ENCODE measurements around the gene MLPH. TPM values are rescaled to one million over a fixed set of nuclear protein-coding genes. Genes with fewer than 3 reads are reported as not detected.

Gene MLPH
- total and polyA plus RNA-seq, 9 of the 15 experiments (the other 6 are each of a cell fraction or from before 2014, with no cell fraction given): 0.22 TPM; not detected in 8

DNA sequence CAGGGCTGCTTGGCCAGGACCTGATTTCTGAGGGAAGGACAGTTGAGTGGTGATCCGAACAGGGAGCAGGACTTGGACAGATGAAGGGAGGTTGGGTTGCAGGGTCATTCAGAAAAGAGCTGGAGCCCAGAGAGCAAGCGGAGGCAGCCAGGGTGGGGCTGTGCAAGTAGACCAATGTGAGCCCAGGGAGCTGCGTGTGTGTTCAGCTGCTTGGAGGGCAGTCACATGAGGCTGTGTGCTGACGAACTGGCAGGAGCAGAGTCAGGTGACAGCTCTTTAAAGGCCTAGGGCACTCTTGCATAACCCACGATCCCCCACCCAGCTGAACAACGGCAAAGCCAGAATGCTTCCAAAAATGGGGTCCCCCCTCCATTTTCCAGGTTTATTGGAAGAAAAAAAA is 4.6 kb upstream of the MLPH start (continued):
- TF ChIP-seq, protein P1, sequence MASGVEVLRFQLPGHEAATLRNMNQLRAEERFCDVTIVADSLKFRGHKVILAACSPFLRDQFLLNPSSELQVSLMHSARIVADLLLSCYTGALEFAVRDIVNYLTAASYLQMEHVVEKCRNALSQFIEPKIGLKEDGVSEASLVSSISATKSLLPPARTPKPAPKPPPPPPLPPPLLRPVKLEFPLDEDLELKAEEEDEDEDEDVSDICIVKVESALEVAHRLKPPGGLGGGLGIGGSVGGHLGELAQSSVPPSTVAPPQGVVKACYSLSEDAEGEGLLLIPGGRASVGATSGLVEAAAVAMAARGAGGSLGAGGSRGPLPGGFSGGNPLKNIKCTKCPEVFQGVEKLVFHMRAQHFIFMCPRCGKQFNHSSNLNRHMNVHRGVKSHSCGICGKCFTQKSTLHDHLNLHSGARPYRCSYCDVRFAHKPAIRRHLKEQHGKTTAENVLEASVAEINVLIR (CRISPR knock-in tag; IDR thresholded peaks at IDR 0.05): no peak
- TF ChIP-seq FOXK1 (CRISPR knock-in tag; IDR thresholded peaks at IDR 0.05; ENCODE audit: borderline replicate concordance): no peak
- 0 out of 2 replicates have a peak, but pooled peaks have one; percentile 36 for TF ChIP-seq ZNF589 (CRISPR knock-in tag; IDR thresholded peaks at IDR 0.05; ENCODE audit: low read depth)
- TF ChIP-seq, protein P2, sequence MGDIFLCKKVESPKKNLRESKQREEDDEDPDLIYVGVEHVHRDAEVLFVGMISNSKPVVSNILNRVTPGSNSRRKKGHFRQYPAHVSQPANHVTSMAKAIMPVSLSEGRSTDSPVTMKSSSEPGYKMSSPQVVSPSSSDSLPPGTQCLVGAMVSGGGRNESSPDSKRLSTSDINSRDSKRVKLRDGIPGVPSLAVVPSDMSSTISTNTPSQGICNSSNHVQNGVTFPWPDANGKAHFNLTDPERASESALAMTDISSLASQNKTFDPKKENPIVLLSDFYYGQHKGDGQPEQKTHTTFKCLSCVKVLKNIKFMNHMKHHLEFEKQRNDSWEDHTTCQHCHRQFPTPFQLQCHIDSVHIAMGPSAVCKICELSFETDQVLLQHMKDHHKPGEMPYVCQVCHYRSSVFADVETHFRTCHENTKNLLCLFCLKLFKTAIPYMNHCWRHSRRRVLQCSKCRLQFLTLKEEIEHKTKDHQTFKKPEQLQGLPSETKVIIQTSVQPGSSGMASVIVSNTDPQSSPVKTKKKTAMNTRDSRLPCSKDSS (IDR thresholded peaks at IDR 0.05; ENCODE audit: low read depth, partially characterized antibody): no peak
- TF ChIP-seq, protein P3, sequence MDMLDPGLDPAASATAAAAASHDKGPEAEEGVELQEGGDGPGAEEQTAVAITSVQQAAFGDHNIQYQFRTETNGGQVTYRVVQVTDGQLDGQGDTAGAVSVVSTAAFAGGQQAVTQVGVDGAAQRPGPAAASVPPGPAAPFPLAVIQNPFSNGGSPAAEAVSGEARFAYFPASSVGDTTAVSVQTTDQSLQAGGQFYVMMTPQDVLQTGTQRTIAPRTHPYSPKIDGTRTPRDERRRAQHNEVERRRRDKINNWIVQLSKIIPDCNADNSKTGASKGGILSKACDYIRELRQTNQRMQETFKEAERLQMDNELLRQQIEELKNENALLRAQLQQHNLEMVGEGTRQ (CRISPR knock-in tag; IDR thresholded peaks at IDR 0.05): peak; percentile 41; the same call in 1 of the 2 replicates
- no peak for TF ChIP-seq SREBF1 (IDR thresholded peaks at IDR 0.05; ENCODE audit: borderline replicate concordance, low read depth, low read length)
- TF ChIP-seq TAF9B (IDR thresholded peaks at IDR 0.05; ENCODE audit: partially characterized antibody): no peak
- TF ChIP-seq MCM3 (IDR thresholded peaks at IDR 0.05): no peak
- no peak for TF ChIP-seq ZNF140 (CRISPR knock-in tag; IDR thresholded peaks at IDR 0.05)
- TF ChIP-seq ZNF785 (CRISPR knock-in tag; IDR thresholded peaks at IDR 0.05): no peak
- no peak for TF ChIP-seq FOS (IDR thresholded peaks at IDR 0.05; ENCODE audit: extremely low read depth, insufficient read length)
- TF ChIP-seq NFIC (IDR thresholded peaks at IDR 0.05): no peak
- no peak for TF ChIP-seq U2AF2 (optimal IDR thresholded peaks at IDR 0.05; ENCODE audit: low read depth, low read length)
- TF ChIP-seq ZNF146 (CRISPR knock-in tag; IDR thresholded peaks at IDR 0.05; ENCODE audit: unreplicated experiment): no peak
- TF ChIP-seq, protein P4, sequence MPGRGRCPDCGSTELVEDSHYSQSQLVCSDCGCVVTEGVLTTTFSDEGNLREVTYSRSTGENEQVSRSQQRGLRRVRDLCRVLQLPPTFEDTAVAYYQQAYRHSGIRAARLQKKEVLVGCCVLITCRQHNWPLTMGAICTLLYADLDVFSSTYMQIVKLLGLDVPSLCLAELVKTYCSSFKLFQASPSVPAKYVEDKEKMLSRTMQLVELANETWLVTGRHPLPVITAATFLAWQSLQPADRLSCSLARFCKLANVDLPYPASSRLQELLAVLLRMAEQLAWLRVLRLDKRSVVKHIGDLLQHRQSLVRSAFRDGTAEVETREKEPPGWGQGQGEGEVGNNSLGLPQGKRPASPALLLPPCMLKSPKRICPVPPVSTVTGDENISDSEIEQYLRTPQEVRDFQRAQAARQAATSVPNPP (IDR thresholded peaks at IDR 0.05; ENCODE audit: borderline replicate concordance, insufficient read depth, insufficient read length): no peak
- no peak for TF ChIP-seq STAT5A (IDR thresholded peaks at IDR 0.05; ENCODE audit: borderline replicate concordance, low read length)
- TF ChIP-seq, protein P5, sequence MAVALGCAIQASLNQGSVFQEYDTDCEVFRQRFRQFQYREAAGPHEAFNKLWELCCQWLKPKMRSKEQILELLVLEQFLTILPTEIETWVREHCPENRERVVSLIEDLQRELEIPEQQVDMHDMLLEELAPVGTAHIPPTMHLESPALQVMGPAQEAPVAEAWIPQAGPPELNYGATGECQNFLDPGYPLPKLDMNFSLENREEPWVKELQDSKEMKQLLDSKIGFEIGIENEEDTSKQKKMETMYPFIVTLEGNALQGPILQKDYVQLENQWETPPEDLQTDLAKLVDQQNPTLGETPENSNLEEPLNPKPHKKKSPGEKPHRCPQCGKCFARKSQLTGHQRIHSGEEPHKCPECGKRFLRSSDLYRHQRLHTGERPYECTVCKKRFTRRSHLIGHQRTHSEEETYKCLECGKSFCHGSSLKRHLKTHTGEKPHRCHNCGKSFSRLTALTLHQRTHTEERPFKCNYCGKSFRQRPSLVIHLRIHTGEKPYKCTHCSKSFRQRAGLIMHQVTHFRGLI (CRISPR knock-in tag; IDR thresholded peaks at IDR 0.05): peak; percentile 51; the same call in 1 of the 2 replicates
- TF ChIP-seq, protein P6, sequence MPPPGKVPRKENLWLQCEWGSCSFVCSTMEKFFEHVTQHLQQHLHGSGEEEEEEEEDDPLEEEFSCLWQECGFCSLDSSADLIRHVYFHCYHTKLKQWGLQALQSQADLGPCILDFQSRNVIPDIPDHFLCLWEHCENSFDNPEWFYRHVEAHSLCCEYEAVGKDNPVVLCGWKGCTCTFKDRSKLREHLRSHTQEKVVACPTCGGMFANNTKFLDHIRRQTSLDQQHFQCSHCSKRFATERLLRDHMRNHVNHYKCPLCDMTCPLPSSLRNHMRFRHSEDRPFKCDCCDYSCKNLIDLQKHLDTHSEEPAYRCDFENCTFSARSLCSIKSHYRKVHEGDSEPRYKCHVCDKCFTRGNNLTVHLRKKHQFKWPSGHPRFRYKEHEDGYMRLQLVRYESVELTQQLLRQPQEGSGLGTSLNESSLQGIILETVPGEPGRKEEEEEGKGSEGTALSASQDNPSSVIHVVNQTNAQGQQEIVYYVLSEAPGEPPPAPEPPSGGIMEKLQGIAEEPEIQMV (tag; conservative IDR thresholded peaks at IDR 0.05; ENCODE audit: low read depth): no peak
- no peak for TF ChIP-seq TCF7L2 (IDR thresholded peaks at IDR 0.05; ENCODE audit: low read depth, low read length)

Measured in K562 (cell line).